MM.1S (cell line): ENCODE measurements around the gene UBE2L6.

Experiments
- DNase-seq: peaks from one replicate; pipeline ENCODE4 v3.0.0-alpha.2; 2015
- H2AFZ ChIP-seq: fragments of 300-600 bp; sonication (generic); 2 replicates; pipeline ENCODE4 v1.6.0; 2016; ENCODE audit warnings: antibody characterized with exemption, low read length
- H3F3A ChIP-seq: fragments of 300-600 bp; sonication (generic); 2 replicates; pipeline ENCODE4 v1.6.1; 2016; ENCODE audit warnings: mild to moderate bottlenecking, antibody characterized with exemption, low read length, moderate library complexity, mixed read lengths; ENCODE audit not compliant: insufficient read depth
- H3K27ac ChIP-seq: fragments of 300-600 bp; sonication (generic); 2 replicates; pipeline ENCODE4 v1.5.1; 2016; ENCODE audit warnings: mild to moderate bottlenecking, low read length
- H3K27me3 ChIP-seq: fragments of 300-600 bp; sonication (generic); replicated peaks from 2 replicates; pipeline ENCODE4 v1.6.0; 2016; ENCODE audit warnings: low read length; ENCODE audit not compliant: insufficient read depth
- H3K36me3 ChIP-seq: fragments of 300-600 bp; sonication (generic); replicated peaks from 2 replicates; pipeline ENCODE4 v1.6.1; 2016; ENCODE audit warnings: mild to moderate bottlenecking, low read length, mixed read lengths; ENCODE audit not compliant: insufficient read depth
- H3K4me1 ChIP-seq: fragments of 300-600 bp; sonication (generic); 2 replicates; pipeline ENCODE4 v1.6.1; 2016; ENCODE audit warnings: low read length, mixed read lengths
- H3K4me2 ChIP-seq: fragments of 300-600 bp; sonication (generic); 2 replicates; pipeline ENCODE4 v1.6.0; 2016; ENCODE audit warnings: low read depth, low read length
- H3K4me3 ChIP-seq: fragments of 300-600 bp; sonication (generic); 2 replicates; pipeline ENCODE4 v1.5.1; 2016; ENCODE audit warnings: low read length, mixed read lengths
- H3K79me2 ChIP-seq: fragments of 300-600 bp; sonication (generic); 2 replicates; pipeline ENCODE4 v1.6.1; 2016; ENCODE audit warnings: mixed run types, low read length, mixed read lengths
- H3K9ac ChIP-seq: fragments of 300-600 bp; sonication (generic); 2 replicates; pipeline ENCODE4 v1.6.1; 2016; ENCODE audit warnings: low read length, mixed read lengths
- H3K9me2 ChIP-seq: fragments of 300-600 bp; sonication (generic); replicated peaks from 2 replicates; pipeline ENCODE4 v1.6.1; 2016; ENCODE audit warnings: mild to moderate bottlenecking, low read length, mixed read lengths; ENCODE audit not compliant: insufficient read depth
- H3K9me3 ChIP-seq: fragments of 300-600 bp; sonication (generic); replicated peaks from 2 replicates; pipeline ENCODE4 v1.6.1; 2016; ENCODE audit warnings: mild to moderate bottlenecking, low read length, mixed read lengths; ENCODE audit not compliant: insufficient read depth
- H4K20me1 ChIP-seq: fragments of 300-600 bp; sonication (generic); 2 replicates; pipeline ENCODE4 v1.6.1; 2016; ENCODE audit warnings: mild to moderate bottlenecking, low read length, moderate library complexity, mixed read lengths; ENCODE audit not compliant: insufficient read depth
- CTCF ChIP-seq: fragments of 300-600 bp; sonication (generic); IDR thresholded peaks from 2 replicates; pipeline ENCODE4 v1.5.1; 2016; ENCODE audit warnings: antibody characterized with exemption, low read length, mixed read lengths
- EZH2 ChIP-seq: fragments of 300-600 bp; sonication (generic); optimal IDR thresholded peaks from 2 replicates; pipeline ENCODE3; 2017; ENCODE audit warnings: low read depth, mild to moderate bottlenecking, antibody characterized with exemption, low read length, mixed read lengths
- EZH2phosphoT487 ChIP-seq: fragments of 300-600 bp; sonication (generic); IDR thresholded peaks from 2 replicates; pipeline ENCODE4 v1.6.1; 2018; ENCODE audit warnings: antibody characterized with exemption, low read length

Gene UBE2L6

GRCh38 chr11:57604296-57605027 lies 37.0 kb upstream of the UBE2L6 start:
- Histone ChIP-seq H3F3A (no peaks in the 10 kb centered on the region), H3K4me3 (no peak overlapping the region), H3K9me3 (no peaks in the 10 kb centered on the region), H2AFZ (no peak overlapping the region), H3K27me3 (no peaks in the 10 kb centered on the region), H3K4me1 (no peaks in the 10 kb centered on the region), H4K20me1 (no peaks in the 10 kb centered on the region), H3K36me3 (no peaks in the 10 kb centered on the region), H3K4me2 (no peak overlapping the region), H3K27ac (no peak overlapping the region), H3K9ac (no peak overlapping the region), H3K79me2 (no peaks in the 10 kb centered on the region), H3K9me2 (no peaks in the 10 kb centered on the region)
- no peak for DNase-seq
- no peak for TF ChIP-seq EZH2
- no peak for TF ChIP-seq CTCF
- TF ChIP-seq EZH2phosphoT487, result no peak

- no peak overlapping the region for H3K4me3 ChIP-seq
- H3K9me3 ChIP-seq, result no peaks in the 10 kb centered on the region
- no peaks in the 10 kb centered on the region for H3K4me1 ChIP-seq
- no peak for DNase-seq
- H3K4me2 ChIP-seq, result no peak overlapping the region
- H3K36me3 ChIP-seq, result no peaks in the 10 kb centered on the region
- TF ChIP-seq EZH2 (no peak), CTCF (no peak), EZH2phosphoT487 (no peak)
- H3K9me2 ChIP-seq, result no peaks in the 10 kb centered on the region
- no peaks in the 10 kb centered on the region for H3K27me3 ChIP-seq
- no peaks in the 10 kb centered on the region for H4K20me1 ChIP-seq
- H2AFZ ChIP-seq, result no peak overlapping the region
- H3F3A ChIP-seq, result no peaks in the 10 kb centered on the region
- no peak overlapping the region for H3K27ac ChIP-seq
- H3K79me2 ChIP-seq, result no peaks in the 10 kb centered on the region
- H3K9ac ChIP-seq, result no peak overlapping the region
These were observed 33.8 kb upstream of the UBE2L6 start for GRCh38 chr11:57601297-57601696.

GRCh38 chr11:57599381-57599780 lies 31.9 kb upstream of the UBE2L6 start:
- no peaks in the 10 kb centered on the region for H3K79me2 ChIP-seq
- H3K36me3 ChIP-seq, result no peaks in the 10 kb centered on the region
- H3K27me3 ChIP-seq, result no peaks in the 10 kb centered on the region
- no peak overlapping the region for H3K4me2 ChIP-seq
- no peaks in the 10 kb centered on the region for H3K9me2 ChIP-seq
- no peak overlapping the region for H3K4me3 ChIP-seq
- H3K9me3 ChIP-seq, result no peaks in the 10 kb centered on the region
- TF ChIP-seq CTCF (no peak), EZH2 (no peak), EZH2phosphoT487 (no peak)
- no peaks in the 10 kb centered on the region for H3F3A ChIP-seq
- no peaks in the 10 kb centered on the region for H3K4me1 ChIP-seq
- no peak overlapping the region for H3K27ac ChIP-seq
- DNase-seq, result no peak
- H2AFZ ChIP-seq, result no peak overlapping the region
- H3K9ac ChIP-seq, result no peak overlapping the region
- no peaks in the 10 kb centered on the region for H4K20me1 ChIP-seq
